HS-27A (cell line): ENCODE data around the gene MAB21L4.

Source experiments
- DNase-seq: peaks from one replicate; pipeline ENCODE4 v3.0.0-alpha.2; 2012; ENCODE audit warnings: low read depth, missing footprints

Gene MAB21L4

DNA sequence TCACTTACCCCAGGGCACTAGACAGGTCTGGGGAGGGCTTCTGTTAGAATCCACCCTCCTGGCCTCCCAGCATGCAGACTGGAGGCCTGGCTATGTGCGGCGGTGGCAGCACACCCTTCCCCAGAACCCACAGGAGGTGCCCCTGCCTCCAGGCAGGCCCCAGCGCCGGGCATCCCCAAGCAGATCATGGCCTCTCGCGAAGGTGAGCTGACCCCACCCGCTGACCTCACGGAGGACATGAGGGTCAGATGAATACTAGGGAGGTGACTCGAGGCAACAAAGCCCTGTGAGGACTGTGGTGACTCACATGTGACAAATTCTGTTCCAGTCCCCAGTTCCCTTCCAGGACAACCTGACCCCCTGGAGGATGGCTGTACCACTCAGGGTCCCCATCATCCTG, 1.9 kb downstream of the MAB21L4 start:
- no peak for DNase-seq

DNA sequence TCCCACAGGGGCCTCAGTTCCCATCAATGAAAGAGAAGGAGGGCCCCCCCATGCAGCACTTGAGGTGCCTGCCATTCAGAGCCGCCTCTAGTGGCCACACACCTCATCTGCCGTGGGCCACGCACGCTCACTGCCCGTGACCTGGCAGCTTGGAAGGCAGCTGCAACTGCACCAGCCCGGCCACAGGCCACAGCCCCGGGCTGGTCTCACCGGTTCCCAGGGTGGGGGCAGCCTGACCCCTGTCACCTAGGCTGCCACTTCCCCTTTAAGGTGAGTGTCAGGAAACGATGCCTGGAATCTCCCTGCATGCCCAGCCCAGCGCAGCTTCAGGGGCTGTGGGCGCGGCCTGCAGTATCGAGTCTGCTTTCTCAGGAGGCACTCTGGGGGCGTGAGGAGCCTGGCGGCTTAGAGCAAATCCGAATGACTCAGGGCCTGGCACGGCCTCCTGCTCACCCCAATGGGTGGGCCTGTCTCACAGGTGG, 2.6 kb downstream of the MAB21L4 start:
- no peak for DNase-seq

DNA sequence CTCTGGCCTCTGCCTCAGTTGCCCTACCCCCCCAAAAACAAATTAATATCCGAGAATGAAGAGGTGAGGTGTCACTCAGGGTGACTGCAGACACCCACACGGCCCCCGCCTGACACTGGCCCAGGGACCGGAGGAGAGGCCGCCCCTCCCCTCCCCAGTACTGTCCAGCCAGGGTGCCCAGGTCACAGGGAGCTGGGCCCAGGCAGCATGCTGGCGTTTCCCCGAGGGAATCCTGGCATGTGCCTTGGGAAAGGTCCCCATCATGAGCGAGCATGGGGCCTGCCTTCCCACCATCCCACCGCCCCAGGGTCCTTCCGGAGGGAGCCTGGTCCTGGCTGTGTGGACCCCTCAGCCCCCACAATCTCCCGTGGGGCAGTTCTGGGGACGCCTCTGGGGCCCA, 3.0 kb downstream of the MAB21L4 start:
- DNase-seq, result no peak

DNA sequence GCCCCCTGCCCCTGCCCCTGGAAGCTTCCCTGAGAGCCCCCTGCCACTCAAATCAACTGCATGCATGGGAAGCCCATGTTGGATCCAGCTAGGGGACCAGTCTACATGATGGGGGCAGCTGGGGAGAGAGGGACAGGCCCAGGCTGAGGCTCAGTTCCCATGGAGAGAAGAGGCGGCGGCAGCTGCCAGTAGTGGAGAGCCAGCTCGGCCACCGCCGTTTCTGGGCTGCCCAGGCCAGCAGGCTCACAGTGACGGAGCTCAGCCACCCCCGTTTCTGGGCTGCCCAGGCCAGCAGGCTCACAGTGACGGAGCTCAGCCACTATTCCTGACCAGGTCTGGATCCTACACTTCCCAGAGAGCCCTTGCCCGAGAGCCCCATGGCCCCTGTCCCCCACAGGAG, 3.6 kb downstream of the MAB21L4 start:
- no peak for DNase-seq

DNA sequence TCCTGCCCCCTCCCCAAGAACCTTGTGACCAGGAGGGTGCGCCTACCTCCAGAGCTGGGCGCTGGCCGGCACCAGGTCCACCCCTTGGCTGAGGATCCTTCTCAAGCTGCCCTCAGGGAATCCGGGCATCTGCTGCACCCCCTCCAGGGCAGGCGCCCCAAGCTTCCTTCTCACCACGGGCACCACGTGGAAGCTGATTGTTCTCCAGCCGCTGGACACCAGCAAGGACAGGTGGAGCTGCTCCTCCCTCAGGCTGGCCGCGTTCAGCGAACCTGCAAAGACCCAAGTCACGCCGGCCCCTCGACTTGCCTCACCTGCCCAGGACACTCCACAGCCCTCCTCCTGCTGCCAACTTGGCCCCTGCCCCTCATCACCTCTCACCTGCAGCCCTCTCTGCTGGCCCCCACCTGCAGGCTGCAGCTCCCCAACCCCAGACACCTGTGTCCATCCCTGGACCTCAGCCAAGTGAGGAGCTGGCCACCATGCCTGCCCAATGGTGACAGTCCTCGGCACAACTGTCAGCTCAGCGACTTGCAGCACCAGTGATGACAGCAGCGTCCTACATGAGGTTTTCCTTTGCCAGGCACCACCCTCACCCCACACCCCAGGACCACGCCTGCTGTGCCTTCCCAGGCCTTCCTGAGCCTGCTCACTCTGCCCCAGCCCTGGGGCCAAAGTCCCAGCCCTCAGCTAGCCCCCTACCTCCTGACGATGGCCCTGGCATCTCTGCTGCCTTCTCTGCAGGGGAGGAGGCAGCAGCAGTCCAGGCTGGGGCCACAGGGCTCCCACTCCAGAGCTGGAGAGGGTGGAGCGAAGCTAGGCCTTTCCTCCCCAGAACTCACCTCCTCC, 4.2 kb downstream of the MAB21L4 start:
- DNase-seq, result no peak

DNA sequence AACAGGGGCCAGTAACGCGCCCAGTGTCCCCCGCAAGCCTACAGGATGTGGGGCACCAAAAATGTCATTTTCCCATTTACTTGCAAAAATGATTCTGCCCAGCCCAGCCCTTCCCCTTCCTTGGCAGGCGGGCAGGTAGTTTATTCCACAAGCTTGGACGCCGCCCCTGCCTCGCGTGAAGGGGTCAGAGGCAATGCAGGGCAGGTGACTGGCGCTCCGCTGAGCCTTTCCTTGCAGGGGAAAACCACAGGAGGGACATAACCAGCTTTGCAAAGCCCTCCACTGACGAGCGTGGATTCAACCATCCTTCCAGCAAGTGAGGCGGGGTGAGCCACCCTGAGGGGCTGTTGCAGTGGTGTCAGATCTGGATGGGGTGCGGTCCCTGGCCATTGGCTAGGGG, 5.3 kb downstream of the MAB21L4 start:
- no peak for DNase-seq

DNA sequence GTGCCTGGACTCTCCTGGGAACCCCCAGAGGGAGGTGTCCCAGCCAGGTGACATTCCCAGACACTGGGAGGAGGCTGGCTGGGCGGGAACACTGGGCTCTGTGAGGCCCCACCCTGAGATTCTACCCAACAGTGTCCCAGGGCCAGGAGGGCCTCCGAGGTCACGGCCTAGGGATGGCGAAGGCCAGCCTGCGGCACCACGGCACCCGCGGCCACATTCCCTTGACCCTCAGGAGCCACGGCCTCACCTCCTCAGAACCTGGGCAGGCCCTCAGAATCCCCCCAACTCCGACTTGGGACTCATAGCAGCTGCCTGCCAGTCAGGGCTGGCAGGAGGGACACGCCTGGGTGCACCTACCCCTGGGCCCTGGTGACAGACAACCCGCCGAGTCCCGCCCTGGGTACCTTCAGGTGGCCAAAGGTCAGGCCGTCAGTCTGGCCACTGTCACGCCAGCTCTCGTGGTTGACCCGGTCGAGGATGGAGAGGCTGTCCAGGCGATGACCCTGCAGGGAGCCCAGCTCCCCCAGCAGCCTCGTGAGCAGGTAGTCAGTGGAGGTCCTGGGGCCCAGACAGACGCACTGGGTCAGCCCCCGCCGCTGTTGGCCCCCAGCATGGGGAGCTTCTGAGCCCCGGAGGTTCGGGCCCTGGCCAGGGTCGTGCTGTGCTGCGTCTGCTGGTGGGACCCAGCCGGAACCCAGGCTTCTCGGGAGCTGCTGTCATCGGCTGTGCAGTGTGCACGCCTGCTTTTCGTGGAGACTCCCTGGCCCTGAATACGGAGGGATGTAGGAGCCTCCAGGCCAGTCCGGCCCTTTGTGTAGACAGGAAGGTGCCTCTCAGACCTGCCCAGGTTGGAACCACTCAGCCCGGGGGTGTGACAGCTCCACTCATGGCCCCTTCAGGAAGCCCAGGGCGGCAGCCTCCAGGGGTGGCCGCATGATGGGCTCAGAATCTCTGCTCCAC, 6.1 kb downstream of the MAB21L4 start:
- no peak for DNase-seq

DNA sequence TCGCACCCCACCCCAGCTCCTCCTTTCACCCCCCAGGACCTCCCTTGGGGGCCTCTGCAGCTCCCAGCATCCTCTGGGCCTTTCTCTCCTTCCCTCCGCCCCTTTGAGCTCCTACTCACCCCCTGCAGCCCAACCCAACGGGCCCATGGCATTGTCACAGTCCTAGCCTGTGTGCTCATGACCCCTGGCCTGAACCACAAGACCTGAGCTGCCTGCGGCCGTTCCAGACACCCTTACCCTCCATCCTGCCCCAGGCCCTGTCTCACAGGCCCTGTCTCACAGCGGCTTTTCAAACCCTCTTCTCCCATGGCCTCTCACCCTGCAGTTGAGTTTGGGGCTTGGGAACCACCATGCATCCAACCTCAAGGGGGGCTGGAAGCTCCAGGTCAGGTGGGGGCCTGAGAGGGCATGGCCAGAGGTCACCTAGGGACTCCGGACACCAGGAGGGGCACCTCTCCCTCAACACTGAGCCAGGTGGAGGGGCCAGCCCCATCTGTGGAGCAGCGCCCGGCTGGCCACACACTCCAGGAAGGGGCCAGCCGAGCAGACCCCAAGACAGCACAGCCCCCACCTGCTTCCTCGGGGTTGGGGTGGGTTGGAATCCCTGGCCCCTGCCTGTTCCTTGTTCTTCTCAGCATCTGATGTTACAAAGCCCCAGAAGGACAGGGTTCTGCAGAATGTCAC, 6.9 kb downstream of the MAB21L4 start:
- DNase-seq, result no peak

DNA sequence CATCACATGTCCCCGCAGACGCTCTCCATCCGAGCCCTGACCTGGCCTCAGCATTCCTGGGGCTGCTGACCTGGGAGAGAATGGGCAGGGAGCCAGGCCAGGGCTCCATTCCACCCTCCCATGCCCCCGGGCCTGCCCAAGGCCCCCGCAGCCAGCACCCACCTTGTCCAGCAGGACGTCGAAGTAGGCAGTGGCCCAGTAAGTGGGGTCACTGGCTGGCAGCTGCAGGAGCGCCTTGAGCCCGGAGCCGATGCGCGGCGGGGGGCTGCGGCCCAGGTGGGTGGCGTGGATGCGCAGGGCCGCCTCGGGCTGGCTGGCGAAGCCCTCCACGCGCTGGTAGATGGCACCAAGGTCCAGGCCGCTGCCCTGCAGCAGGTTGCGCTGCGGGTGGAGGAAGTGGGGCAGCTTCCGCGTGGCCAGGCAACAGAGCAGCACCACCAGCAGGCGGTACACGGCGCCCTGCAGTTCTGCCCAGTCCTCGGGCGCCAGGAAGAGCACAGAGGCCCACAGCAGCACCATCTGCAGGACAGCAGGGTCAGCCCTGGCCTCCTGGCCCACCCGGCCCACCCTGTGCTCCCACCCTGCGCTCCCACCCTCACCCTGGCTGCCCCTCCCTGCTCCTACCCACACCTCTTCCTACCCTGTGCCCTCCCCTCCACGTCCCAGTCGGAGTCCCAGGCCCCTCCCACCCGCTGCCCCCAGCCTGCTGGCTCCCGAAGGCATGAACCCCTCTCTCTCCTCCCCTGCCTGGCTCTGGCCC, 7.6 kb downstream of the MAB21L4 start:
- no peak for DNase-seq

DNA sequence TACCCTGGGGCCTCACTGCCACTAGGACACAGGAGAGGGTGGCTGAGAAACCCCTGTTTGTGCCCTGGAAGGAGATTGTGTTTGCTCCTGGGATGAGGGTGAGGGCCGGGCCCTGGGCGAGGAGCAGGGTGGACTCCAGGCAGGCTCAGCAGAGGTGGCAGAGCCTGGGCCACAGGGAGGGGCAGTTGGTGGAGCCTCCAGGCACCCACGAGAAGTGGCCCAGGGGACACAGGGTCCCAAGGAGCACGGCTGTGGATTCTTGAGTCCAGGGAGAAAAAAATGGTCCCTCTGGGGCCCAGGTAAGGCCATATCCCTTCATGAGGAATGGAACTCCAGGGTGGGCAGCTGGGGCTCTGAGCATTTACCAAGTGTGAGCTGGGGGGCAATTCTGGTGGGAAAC, 8.3 kb downstream of the MAB21L4 start:
- DNase-seq, result no peak

DNA sequence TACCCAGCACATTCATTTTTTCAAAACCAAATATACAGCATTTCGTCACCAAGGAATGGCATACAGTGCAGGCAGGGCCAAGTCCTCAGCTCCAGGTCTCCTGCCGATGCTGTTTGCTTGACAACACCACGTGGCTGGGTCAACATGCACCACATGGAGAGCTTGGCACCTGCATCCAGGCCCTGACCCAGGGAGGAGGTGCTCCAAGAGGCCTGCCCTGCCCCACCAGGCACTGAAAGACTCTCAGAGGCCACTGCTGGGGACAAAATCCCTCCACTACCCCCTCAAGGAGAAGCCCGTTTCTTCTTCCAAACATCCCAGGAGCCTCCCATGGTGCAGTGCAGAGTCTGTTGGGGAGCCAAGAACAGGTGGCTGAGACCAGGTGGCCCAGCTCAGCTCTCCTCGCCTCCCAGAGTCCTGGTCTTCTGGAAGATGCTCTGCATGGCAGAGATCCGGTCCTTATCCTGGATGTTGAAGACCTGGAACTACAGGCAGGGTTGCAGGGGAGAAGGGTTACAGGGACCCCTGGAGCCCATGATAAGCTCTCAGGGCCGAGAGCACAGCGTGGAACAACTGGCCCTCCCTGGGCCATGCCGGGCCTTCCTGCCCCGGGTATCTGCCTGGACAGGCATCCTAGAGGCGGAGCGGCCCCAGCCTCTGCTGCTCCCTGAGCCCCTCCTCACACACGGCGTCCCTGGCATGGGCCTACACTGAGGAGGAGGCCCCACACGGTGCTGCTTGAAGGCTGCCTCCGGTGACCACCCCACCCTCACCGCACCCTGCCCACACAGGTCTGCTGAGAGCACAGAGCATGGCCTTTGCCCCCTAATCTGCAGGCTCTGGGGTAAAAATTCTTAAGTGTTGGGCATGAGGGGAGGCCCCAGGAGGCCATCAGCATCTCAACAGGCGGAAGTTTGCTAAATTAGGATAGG, 9.0 kb downstream of the MAB21L4 start:
- no peak for DNase-seq

DNA sequence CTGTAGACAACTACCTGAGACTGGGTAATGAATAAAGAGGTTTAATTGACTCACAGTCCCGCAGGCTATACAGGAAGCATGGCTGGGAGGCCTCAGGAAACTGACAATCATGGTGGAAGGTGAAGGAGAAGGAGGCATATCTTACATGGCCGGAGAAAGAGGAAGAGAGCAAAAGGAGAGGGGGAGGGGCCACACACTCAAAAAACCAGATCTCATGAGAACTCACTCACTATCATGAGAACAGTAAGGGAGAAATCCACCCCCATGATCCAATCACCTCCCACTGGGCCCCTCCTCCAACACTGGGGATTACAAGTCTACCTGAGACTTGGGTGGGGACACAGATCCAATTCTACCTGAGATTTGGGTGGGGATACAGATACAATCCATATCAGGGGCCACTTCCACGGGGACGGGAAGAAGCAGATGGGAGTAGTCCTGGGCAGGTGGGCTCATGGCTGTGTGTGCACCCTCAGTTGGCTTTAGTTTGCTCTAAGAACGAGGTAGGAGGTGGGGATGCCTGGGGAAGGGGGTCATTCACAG, 9.9 kb downstream of the MAB21L4 start:
- DNase-seq, result no peak

DNA sequence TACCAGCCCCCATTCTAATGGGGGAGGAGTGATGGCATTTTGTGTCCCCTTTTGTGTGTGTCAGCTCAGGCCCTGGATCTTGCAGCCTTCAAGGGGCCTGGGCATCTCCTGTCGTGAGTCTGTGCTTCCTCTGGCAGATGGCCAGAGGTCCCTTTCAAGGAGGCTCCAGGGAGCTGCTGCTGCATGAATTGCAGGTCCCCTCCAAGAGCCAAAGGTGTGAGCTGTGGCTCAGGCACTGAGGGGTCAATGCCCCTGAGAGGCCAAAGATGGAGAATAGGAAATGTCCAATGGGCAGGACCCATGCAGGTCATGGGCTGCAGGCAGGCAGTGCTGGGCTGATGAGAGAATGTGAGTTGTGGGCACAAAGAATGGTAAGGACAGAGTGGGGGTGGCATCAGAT, 10.4 kb downstream of the MAB21L4 start:
- DNase-seq, result no peak

DNA sequence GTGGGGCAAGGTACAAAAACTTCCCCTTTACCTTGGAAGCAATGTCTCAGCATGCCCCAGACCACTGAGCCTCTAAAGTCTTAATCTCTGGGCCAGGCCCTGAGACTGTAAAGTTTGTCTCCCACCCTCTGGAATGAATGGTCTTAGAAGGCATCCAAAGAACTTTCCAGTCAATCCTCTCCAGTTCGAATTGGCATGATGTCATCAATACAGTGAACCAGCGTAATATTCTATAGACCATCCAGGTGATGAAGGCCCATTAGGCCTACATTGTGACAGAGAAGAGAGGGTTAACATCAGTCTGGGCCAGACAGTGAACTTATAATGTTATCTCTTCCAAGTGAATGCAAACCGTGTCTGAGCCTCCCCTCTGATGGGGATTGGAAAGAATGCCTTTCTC, 11.2 kb downstream of the MAB21L4 start:
- DNase-seq, result no peak

DNA sequence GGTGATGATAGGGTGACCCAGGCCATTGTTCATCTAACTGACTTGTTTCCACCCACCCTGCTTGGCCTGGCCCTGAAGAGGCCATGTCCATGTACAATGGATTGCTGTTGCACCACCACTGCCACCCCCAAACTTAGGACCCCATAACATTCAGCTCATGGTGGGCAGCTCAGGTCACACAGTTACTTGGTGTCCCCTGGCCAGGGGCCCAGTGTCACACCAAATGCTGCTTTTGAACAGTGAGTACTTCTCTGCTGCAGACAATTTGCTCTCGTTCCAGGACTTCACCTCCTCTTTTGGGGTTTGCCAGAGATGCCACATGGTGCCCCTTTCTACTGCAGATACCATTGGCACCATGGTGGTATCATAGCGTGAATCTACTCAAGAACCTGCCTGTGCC, 11.7 kb downstream of the MAB21L4 start:
- DNase-seq, result no peak

DNA sequence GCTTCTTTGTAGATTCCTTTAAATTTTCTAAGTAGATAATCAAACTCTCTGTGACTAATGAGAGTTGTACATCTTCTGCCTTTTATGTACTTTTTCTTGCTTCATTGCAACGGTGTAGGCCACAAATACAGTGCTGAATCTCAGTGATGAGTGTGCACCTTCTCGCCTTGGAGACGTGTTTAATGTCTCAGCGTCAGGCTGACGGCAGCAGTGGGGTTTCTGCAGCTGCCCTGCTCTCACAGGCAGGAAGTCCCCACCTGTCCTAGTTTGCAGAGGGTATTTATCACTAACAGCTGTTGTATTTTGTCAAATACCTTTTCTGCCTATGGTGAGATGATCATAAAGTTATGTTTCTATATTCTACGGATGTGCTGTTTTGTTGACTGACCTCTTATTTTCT, 14.0 kb downstream of the MAB21L4 start:
- no peak for DNase-seq

DNA sequence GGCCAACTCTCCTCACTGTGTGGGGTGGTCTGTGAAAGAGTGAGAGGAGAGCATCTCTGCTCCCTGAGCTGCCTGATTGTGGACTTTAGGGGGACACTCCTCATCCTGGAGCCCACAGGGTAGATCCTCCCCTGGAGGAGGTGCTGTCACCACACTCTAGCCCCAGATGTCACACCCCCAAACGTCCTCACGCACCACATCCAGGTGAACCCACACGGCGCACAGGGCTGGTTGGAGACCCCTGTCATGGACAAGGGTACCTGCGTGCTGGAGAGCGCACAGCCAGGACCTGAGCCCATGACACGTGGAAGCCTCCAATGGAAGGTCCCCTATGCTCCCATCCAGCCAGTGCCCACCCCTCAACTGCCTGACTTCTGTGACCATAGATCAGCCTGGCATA, 16.9 kb downstream of the MAB21L4 start:
- no peak for DNase-seq

DNA sequence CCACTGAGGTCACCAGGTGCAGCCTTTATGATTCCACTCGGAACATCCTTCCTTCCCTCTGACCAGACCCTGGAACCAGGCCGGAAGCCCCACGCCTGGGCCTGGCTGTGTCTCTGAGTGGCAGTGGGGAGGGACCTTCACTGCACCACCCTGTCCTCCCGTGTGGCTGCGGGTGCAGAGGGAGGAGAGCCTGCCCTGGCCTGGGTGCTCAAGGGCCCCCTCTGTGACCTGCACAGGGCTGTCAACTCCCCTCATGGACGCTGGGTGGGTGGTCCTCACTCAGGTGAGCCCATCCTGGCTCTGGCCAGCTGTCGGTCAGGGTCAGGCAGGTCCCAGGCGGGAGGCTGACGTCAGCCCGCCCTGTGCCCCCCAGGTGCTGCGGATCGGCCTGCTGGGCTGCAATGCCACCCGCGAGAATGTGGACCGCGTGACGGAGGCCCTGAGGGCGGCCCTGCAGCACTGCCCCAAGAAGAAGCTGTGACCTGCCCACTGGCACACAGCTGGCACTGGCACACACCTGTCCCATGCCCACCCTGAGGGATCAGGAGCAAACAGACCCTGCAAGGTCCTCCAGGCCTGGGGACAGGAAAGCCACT, 17.5 kb downstream of the MAB21L4 start:
- DNase-seq, result no peak

DNA sequence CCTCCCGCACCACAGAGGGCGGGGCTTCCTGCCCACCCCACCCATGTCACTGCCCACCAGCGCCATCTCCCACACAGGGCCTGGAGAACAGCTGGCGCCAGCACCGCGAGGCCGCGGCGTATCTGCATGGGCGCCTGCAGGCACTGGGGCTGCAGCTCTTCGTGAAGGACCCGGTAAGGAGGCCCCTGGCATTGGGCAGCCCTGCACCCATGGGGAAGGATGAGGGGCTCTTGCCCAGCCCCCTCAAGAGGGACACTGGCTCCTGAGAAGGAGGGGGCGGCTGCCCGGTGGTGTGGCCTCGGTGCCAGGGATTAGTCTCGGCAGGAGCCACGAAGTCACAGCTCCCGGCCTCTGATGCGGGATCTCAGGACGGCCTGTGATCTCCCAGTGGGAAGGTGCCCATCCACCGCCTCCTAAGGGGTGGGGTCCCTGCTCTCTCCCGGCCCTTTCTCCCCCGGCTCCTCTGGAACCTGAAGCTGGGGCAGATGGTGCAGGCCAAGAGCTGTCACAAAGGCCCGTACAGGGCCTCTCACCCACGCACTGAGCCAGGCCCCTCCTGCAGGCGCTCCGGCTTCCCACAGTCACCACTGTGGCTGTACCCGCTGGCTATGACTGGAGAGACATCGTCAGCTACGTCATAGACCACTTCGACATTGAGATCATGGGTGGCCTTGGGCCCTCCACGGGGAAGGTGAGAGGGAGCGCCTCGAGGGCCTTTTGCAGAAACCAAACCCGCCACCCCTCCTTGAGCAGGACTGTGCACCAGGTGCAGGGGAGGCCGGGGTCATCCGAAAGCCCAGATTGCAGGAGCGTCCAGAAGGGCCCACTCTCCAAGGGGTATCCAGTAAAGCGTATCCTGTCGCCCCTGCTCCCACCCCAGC, 18.3 kb downstream of the MAB21L4 start:
- DNase-seq, result no peak
